K562 (cell line): ENCODE results near the gene FYB1. TPM values are rescaled to one million over a fixed set of nuclear protein-coding genes. Genes with fewer than 3 reads are reported as not detected.

Experiments
- CGGBP1 ChIP-seq: fragments of 250-450 bp; sonication (Bioruptor Pico); IDR thresholded peaks from 2 replicates; pipeline ENCODE4 v1.9.0; 2021; ENCODE audit warnings: mild to moderate bottlenecking
- EP300 ChIP-seq: IDR thresholded peaks from 2 replicates; pipeline ENCODE4 v1.6.1; 2012; ENCODE audit warnings: low read length, improper control_type of control experiment
- GATAD2A ChIP-seq: fragments of 450-650 bp; IDR thresholded peaks from 2 replicates; pipeline ENCODE4 v1.6.1; 2017
- NR2F6 ChIP-seq: fragments of 450-650 bp; formaldehyde crosslinking; IDR thresholded peaks from 2 replicates; pipeline ENCODE4 v1.4.0; 2020; ENCODE audit warnings: mild to moderate bottlenecking
- SMARCE1 ChIP-seq: fragments of 450-650 bp; IDR thresholded peaks from 2 replicates; pipeline ENCODE4 v1.7.1; 2016; ENCODE audit warnings: mild to moderate bottlenecking
- THAP7 ChIP-seq: fragments of 250-450 bp; sonication (Bioruptor Pico); IDR thresholded peaks from 2 replicates; pipeline ENCODE4 v1.5.0; 2021
- XRCC3 ChIP-seq: fragments of 450-650 bp; IDR thresholded peaks from 2 replicates; pipeline ENCODE4 v1.6.1; 2017; ENCODE audit warnings: mild to moderate bottlenecking, moderate library complexity
- ZNF347 ChIP-seq: fragments of 450-650 bp; formaldehyde crosslinking; IDR thresholded peaks from 2 replicates; pipeline ENCODE4 v1.4.0; 2020; ENCODE audit warnings: low read depth, mild to moderate bottlenecking, moderate library complexity
- ZNF407 ChIP-seq: fragments of 450-650 bp; IDR thresholded peaks from 2 replicates; pipeline ENCODE4 v1.6.1; 2016; ENCODE audit warnings: low read depth
- ZNF436 ChIP-seq: fragments of 250-450, 450-650 bp; sonication (Bioruptor Pico); formaldehyde crosslinking; IDR thresholded peaks from 2 replicates; pipeline ENCODE4 v1.7.0; 2020; ENCODE audit warnings: mild to moderate bottlenecking
- polyA plus RNA-seq, 8 experiments: library from polyadenylated mRNA; depleted of rRNA in 4 of 8; stranded (reverse) in 5 of 8; unstranded in 3 of 8; fragments of >200 nt; fragmentation: Nextera tagmentation in 2 of 8; fragmentation: Illumina TruSeq in 1 of 8; extraction: Ambion mirVana in 2 of 8; extraction: Trizol in 1 of 8; gene quantifications; 2 replicates each; pipeline versions ENCODE4 v1.2.1 to v1.2.3, GENCODE V29; 2011 to 2014; ENCODE audit warnings: inconsistent platforms in 1 of 8, missing spikeins in 1 of 8
- total RNA-seq, 7 experiments: library from RNA; depleted of rRNA in 6 of 7; stranded (reverse); fragments of >200 nt in 6 of 7; fragmentation: Illumina TruSeq in 2 of 7; extraction: Trizol in 2 of 7; gene quantifications; 2 replicates each; pipeline versions ENCODE4 v1.2.1 to v1.2.3, GENCODE V29; 2011 to 2021; ENCODE audit warnings: low replicate concordance in 1 of 7
- TF ChIP-seq, protein P1 (sequence below): sonication (generic); formaldehyde crosslinking; IDR thresholded peaks from 2 replicates; pipeline ENCODE4 v1.8.1; 2023; ENCODE audit warnings: mild to moderate bottlenecking, missing genetic modification reagents
- TF ChIP-seq, protein P2 (sequence below): fragments of 450-650 bp; formaldehyde crosslinking; conservative IDR thresholded peaks from 2 replicates; pipeline ENCODE4 v1.4.0; 2022; ENCODE audit warnings: mild to moderate bottlenecking, missing genetic modification characterization
- TF ChIP-seq, protein P3 (sequence below): fragments of 450-650 bp; formaldehyde crosslinking; IDR thresholded peaks from 2 replicates; pipeline ENCODE4 v1.4.0; 2022; ENCODE audit warnings: missing genetic modification characterization

The FYB1 gene
- total and polyA plus RNA-seq, 9 of the 15 experiments (the other 6 are each of a cell fraction or from before 2014, with no cell fraction given), result 4.7 to 31.5 (median 9.7) TPM

- TF ChIP-seq NR2F6 (CRISPR knock-in tag) (no peak), XRCC3 (no peak), ZNF347 (CRISPR knock-in tag) (no peak), SMARCE1 (peak; percentile 84), ZNF407 (no peak), GATAD2A (0 out of 2 replicates have a peak, but pooled peaks have one; percentile 10), ZNF436 (CRISPR knock-in tag) (no peak), THAP7 (CRISPR knock-in tag) (no peak), EP300 (peak; percentile 90; the same call in 1 of the 2 replicates), CGGBP1 (no peak)
- TF ChIP-seq, protein P1, sequence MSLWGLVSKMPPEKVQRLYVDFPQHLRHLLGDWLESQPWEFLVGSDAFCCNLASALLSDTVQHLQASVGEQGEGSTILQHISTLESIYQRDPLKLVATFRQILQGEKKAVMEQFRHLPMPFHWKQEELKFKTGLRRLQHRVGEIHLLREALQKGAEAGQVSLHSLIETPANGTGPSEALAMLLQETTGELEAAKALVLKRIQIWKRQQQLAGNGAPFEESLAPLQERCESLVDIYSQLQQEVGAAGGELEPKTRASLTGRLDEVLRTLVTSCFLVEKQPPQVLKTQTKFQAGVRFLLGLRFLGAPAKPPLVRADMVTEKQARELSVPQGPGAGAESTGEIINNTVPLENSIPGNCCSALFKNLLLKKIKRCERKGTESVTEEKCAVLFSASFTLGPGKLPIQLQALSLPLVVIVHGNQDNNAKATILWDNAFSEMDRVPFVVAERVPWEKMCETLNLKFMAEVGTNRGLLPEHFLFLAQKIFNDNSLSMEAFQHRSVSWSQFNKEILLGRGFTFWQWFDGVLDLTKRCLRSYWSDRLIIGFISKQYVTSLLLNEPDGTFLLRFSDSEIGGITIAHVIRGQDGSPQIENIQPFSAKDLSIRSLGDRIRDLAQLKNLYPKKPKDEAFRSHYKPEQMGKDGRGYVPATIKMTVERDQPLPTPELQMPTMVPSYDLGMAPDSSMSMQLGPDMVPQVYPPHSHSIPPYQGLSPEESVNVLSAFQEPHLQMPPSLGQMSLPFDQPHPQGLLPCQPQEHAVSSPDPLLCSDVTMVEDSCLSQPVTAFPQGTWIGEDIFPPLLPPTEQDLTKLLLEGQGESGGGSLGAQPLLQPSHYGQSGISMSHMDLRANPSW (CRISPR knock-in tag), result no peak
- TF ChIP-seq, protein P2, sequence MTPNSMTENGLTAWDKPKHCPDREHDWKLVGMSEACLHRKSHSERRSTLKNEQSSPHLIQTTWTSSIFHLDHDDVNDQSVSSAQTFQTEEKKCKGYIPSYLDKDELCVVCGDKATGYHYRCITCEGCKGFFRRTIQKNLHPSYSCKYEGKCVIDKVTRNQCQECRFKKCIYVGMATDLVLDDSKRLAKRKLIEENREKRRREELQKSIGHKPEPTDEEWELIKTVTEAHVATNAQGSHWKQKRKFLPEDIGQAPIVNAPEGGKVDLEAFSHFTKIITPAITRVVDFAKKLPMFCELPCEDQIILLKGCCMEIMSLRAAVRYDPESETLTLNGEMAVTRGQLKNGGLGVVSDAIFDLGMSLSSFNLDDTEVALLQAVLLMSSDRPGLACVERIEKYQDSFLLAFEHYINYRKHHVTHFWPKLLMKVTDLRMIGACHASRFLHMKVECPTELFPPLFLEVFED (CRISPR knock-in tag), result no peak
- TF ChIP-seq, protein P3, sequence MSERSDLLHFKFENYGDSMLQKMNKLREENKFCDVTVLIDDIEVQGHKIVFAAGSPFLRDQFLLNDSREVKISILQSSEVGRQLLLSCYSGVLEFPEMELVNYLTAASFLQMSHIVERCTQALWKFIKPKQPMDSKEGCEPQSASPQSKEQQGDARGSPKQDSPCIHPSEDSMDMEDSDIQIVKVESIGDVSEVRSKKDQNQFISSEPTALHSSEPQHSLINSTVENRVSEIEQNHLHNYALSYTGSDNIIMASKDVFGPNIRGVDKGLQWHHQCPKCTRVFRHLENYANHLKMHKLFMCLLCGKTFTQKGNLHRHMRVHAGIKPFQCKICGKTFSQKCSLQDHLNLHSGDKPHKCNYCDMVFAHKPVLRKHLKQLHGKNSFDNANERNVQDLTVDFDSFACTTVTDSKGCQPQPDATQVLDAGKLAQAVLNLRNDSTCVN (CRISPR knock-in tag), result no peak
Measured at GRCh38 chr5:39167141-39167971, 52.0 kb downstream of the FYB1 start (continued).
